PC-3 (cell line): ENCODE data around the gene STARD10. TPM values are rescaled to one million over a fixed set of nuclear protein-coding genes. Genes with fewer than 3 reads are reported as not detected.

Experiments
- ATAC-seq: fragments of 200-7000 bp; cut with Tn5 transposase; 2 replicates; pipeline ENCODE4 v1.9.1; 2020; ENCODE audit warnings: mild to moderate bottlenecking, moderate library complexity
- BruUV-seq: library from RNA; stranded (reverse); fragments of 400-500 nt; replicated peaks from 2 replicates; lab custom pipeline; 2021; lab: Mats Ljungman, UMichigan
- CTCF ChIA-PET: fragments of 300-600 bp; sonication (Branson Sonifier 250); formaldehyde crosslinking; loops from one replicate; lab custom pipeline; 2022; ENCODE audit warnings: antibody characterized with exemption; lab: Charles Lee
- POLR2A ChIA-PET: fragments of 300-600 bp; sonication (Branson Sonifier 250); formaldehyde crosslinking; loops from one replicate; lab custom pipeline; 2022; ENCODE audit warnings: antibody characterized with exemption; ENCODE audit not compliant: unreplicated experiment; lab: Charles Lee
- DNase-seq: peaks from one replicate; pipeline ENCODE4 v3.0.0-alpha.2; 2015
- H2AFZ ChIP-seq: fragments of 300-600 bp; sonication (generic); 2 replicates; pipeline ENCODE4 v1.6.0; 2016; ENCODE audit warnings: antibody characterized with exemption, low read length
- H3F3A ChIP-seq: fragments of 300-600 bp; sonication (generic); one replicate; pipeline ENCODE4 v1.6.0; 2017; ENCODE audit warnings: antibody characterized with exemption, low read length, control low read depth, mild to moderate bottlenecking; ENCODE audit not compliant: unreplicated experiment
- H3K27ac ChIP-seq: fragments of 300-600 bp; sonication (generic); 2 replicates; pipeline ENCODE4 v1.5.1; 2016; ENCODE audit warnings: mild to moderate bottlenecking, low read length
- H3K27me3 ChIP-seq: fragments of 300-600 bp; sonication (generic); 2 replicates; pipeline ENCODE4 v1.6.1; 2016; ENCODE audit warnings: low read length, mixed read lengths
- H3K36me3 ChIP-seq: fragments of 300-600 bp; sonication (generic); 2 replicates; pipeline ENCODE4 v1.6.1; 2016; ENCODE audit warnings: low read depth, mixed run types, low read length, mixed read lengths
- H3K4me1 ChIP-seq: fragments of 300-600 bp; sonication (generic); 2 replicates; pipeline ENCODE4 v1.5.1; 2016; ENCODE audit warnings: low read length; ENCODE audit not compliant: insufficient read depth
- H3K4me2 ChIP-seq: fragments of 300-600 bp; sonication (generic); 2 replicates; pipeline ENCODE4 v1.6.0; 2016; ENCODE audit warnings: low read length
- H3K4me3 ChIP-seq: fragments of 300-600 bp; sonication (generic); 2 replicates; pipeline ENCODE4 v1.5.1; 2016; ENCODE audit warnings: mild to moderate bottlenecking, low read length, mixed read lengths
- H3K79me2 ChIP-seq: fragments of 300-600 bp; sonication (generic); 2 replicates; pipeline ENCODE4 v1.6.1; 2017; ENCODE audit warnings: low read length, mixed read lengths
- H3K9ac ChIP-seq: fragments of 300-600 bp; sonication (generic); 2 replicates; pipeline ENCODE4 v1.6.0; 2016; ENCODE audit warnings: mild to moderate bottlenecking, low read length
- H3K9me2 ChIP-seq: fragments of 300-600 bp; sonication (generic); replicated peaks from 2 replicates; pipeline ENCODE4 v1.6.1; 2016; ENCODE audit warnings: mixed run types, low read length, mixed read lengths
- H3K9me3 ChIP-seq: fragments of 300-600 bp; sonication (generic); 2 replicates; pipeline ENCODE4 v1.6.1; 2016; ENCODE audit warnings: low read length, mixed read lengths
- H4K20me1 ChIP-seq: fragments of 300-600 bp; sonication (generic); 2 replicates; pipeline ENCODE4 v1.6.1; 2016; ENCODE audit warnings: low read length, mixed read lengths
- EZH2 ChIP-seq: fragments of 300-600 bp; sonication (generic); IDR thresholded peaks from one replicate; pipeline ENCODE4 v1.6.1; 2017; ENCODE audit warnings: antibody characterized with exemption, mild to moderate bottlenecking, low read length; ENCODE audit not compliant: unreplicated experiment
- EZH2phosphoT487 ChIP-seq: fragments of 300-600 bp; sonication (generic); IDR thresholded peaks from 2 replicates; pipeline ENCODE4 v1.6.1; 2018; ENCODE audit warnings: mild to moderate bottlenecking, antibody characterized with exemption, low read length, borderline replicate concordance
- intact Hi-C: fragments of 100-400 bp; cut with micrococcal nuclease; formaldehyde crosslinking; loops from 2 replicates; pipeline ENCODE4 v1.9.0; 2023
- total RNA-seq: library from RNA; depleted of rRNA; stranded (reverse); fragments of >200 nt; gene quantifications from 2 replicates; pipeline ENCODE4 v1.2.3, GENCODE V29; 2014
- TF ChIP-seq, protein P1 (sequence below): fragments of 300-600 bp; sonication (generic); conservative IDR thresholded peaks from 2 replicates; pipeline ENCODE4 v1.5.1; 2017; ENCODE audit warnings: antibody characterized with exemption, low read depth, mild to moderate bottlenecking, low read length

STARD10 gene
- total RNA-seq, 1 experiment from 2014 or later = 284 TPM

DNA sequence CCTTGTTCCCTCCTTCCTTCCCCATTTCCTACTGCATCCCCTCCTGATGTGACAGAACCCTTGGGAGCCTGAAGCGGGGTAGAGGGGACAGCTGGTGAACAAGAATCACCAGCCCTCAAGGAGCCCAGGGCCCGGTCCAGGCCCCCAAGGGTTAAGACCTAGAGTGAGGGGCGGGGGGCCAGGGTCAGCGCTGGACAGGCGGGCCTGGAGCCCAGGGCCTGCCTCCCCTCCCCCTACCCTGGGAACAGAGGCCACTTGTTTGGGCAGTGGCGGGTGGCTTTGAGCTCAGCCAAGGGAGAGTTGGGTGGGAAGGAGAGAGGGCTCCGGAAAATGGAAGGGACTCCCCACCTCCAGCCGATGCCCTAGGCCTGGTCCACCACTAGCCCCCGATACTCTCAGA lies 43.8 kb downstream of the STARD10 start:
- ChIA-PET CTCF (no interaction called here), POLR2A (no interaction called here)
- Histone ChIP-seq H3K27me3 (no peaks in the 10 kb centered on the region), H3K79me2 (peaks cover 36% of the 10 kb centered on the region), H3K27ac (no peak overlapping the region), H3K9ac (no peak overlapping the region), H3K4me1 (peaks cover 24% of the 10 kb centered on the region), H3K9me3 (no peaks in the 10 kb centered on the region), H3K36me3 (no peaks in the 10 kb centered on the region), H3F3A (no peaks in the 10 kb centered on the region), H3K4me3 (no peak overlapping the region), H4K20me1 (no peaks in the 10 kb centered on the region), H3K9me2 (no peaks in the 10 kb centered on the region), H3K4me2 (no peak overlapping the region), H2AFZ (no peak overlapping the region)
- DNase-seq (no peak), ATAC-seq (no peak)
- intact Hi-C loops = no loop called here
- no peak for TF ChIP-seq EZH2phosphoT487
- no TSS peak for BruUV-seq

DNA sequence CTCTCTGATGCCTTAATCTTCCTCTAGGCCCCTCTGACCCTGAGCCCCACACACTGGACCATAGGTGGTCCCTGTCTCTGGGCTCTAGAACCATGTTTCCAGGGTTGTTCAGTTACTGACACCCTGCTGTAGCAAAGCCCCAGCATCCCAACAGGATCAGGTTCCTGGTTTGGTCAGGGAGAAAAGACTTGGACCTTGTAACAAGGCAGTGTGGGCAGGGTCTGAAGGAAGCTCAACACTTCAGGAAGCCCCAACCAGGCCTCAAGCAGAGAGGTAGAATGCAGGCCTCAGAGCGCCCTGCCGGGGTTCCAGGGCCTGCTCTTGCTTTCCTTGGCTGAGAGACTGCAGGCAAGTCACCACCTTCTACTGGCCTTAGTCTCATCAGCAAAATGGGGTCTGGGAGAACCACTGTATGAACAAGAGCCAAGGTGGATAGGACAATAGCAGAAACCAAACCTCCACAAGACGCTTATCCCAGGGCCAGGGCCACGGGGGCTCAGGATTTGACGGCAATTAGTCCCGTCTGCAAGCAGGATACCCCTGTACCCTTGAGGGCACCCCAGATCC lies 46.5 kb downstream of the STARD10 start:
- Histone ChIP-seq H3K27me3 (no peaks in the 10 kb centered on the region), H3K4me1 (peaks cover 13% of the 10 kb centered on the region), H3K4me2 (no peak overlapping the region), H4K20me1 (no peaks in the 10 kb centered on the region), H3K36me3 (no peaks in the 10 kb centered on the region), H3F3A (no peaks in the 10 kb centered on the region), H3K9me2 (no peaks in the 10 kb centered on the region), H3K9me3 (no peaks in the 10 kb centered on the region), H3K27ac (no peak overlapping the region), H2AFZ (no peak overlapping the region), H3K79me2 (peaks cover 54% of the 10 kb centered on the region), H3K9ac (no peak overlapping the region), H3K4me3 (no peak overlapping the region)
- DNase-seq (no peak), ATAC-seq (no peak)
- POLR2A ChIA-PET = no interaction called here
- TF ChIP-seq EZH2phosphoT487 = no peak
- TF ChIP-seq, protein P1, sequence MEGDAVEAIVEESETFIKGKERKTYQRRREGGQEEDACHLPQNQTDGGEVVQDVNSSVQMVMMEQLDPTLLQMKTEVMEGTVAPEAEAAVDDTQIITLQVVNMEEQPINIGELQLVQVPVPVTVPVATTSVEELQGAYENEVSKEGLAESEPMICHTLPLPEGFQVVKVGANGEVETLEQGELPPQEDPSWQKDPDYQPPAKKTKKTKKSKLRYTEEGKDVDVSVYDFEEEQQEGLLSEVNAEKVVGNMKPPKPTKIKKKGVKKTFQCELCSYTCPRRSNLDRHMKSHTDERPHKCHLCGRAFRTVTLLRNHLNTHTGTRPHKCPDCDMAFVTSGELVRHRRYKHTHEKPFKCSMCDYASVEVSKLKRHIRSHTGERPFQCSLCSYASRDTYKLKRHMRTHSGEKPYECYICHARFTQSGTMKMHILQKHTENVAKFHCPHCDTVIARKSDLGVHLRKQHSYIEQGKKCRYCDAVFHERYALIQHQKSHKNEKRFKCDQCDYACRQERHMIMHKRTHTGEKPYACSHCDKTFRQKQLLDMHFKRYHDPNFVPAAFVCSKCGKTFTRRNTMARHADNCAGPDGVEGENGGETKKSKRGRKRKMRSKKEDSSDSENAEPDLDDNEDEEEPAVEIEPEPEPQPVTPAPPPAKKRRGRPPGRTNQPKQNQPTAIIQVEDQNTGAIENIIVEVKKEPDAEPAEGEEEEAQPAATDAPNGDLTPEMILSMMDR = no peak
- TF ChIP-seq EZH2 = no peak
- CTCF ChIA-PET = no interaction called here
- intact Hi-C loops = no loop called here
- no TSS peak for BruUV-seq

DNA sequence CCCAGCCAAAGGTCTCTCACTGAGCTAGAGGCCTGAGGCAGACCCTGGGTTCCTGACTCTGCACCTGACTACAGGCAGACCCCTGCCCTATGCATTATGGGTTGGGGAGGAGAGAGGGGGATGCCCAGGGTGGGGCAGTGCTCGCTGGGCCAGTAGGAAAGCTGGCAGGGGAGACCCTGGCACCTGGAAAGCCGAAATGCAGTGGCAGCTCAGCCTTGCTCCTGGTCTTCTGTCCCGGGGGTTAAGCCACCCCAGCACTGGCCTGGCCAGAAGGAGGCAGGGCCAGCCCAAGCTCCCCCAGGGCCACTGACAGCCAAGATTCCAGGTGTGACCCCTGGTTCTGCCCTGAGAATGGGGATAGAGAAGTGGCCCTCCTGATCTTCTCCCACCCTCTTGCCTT lies 47.0 kb downstream of the STARD10 start:
- Histone ChIP-seq H3K4me2 (no peak overlapping the region), H2AFZ (no peak overlapping the region), H3K9ac (no peak overlapping the region), H3K36me3 (no peaks in the 10 kb centered on the region), H3K4me3 (no peak overlapping the region), H3K79me2 (peaks cover 56% of the 10 kb centered on the region), H4K20me1 (no peaks in the 10 kb centered on the region), H3K9me2 (no peaks in the 10 kb centered on the region), H3K9me3 (no peaks in the 10 kb centered on the region), H3K27ac (no peak overlapping the region), H3K4me1 (peaks cover 18% of the 10 kb centered on the region), H3F3A (no peaks in the 10 kb centered on the region), H3K27me3 (no peaks in the 10 kb centered on the region)
- POLR2A ChIA-PET = no interaction called here
- intact Hi-C loops = no loop called here
- no peak for ATAC-seq
- CTCF ChIA-PET = no interaction called here
- DNase-seq = no peak
- BruUV-seq = no TSS peak
- TF ChIP-seq, protein P1 = no peak
- TF ChIP-seq EZH2phosphoT487 (no peak), EZH2 (no peak)
